Measurements from ENCODE around the gene EPS8L2.
A peak's percentile ranks its signal among the peaks of the same experiment; 100 is the strongest.

EPS8L2 gene

DNA sequence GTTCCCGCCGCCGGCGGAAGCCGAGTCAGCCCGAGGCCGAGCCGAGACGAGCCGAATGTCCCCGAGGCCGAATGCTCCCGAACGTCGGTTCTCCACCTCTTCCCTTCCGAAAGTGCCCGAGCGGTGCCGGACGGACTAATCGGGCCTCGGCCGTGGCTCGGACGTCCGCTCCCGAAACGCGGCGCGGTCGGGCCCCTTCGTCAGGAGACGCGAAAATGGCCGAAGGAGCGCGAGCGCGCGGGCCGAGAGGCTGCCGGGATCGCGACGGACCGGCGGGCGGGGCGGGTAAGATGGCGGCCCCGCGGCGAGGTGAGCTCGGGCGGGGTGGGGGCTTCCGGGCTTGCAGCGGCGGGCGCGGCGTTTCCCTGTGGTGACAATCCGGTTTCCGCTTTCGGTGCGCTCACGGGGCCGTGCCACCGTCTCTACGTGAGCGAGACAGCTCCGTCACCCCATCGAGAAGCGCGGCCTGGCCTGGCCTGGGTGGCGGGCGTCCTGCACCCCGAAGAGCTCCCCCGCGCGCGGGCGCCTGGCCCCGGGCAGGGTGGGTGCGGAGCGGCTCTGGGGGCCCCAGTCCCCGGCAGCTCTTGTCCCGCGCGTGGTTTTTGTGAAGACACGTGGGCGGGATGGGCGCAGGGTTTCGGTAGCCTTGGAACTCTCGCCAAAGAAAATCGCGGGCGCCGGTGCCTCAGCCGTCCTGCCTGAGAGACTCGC lies 10.3 kb upstream of the EPS8L2 start, which contains the start of gene TMEM80:
TSS of gene TMEM80 (plus strand) at position 279 of the 711 bp plus-strand sequence. CDS start at position 291, 12 bp downstream.
- peak; percentile 66 for DNase-seq (ENCODE audit: low read depth, low spot score)
- ChIA-PET POLR2A (interaction anchor here (0.7 to 1.5 kb wide), 6 partner anchors 9 to 124 kb away, joined by 3 to 9 read pairs (median 3); partner anchors contain the start of genes EPS8L2 and PNPLA2), CTCF (interaction anchor here (0.8 to 17.1 kb wide), 5 partner anchors 14 to 186 kb away, joined by 3 to 198 read pairs (median 3); no protein-coding TSS in a partner anchor)
- peak within 1 kb of the TSS; percentile 85 for H3K4me3 ChIP-seq (ENCODE audit: low read depth, low read length)
- TF ChIP-seq, protein P1, sequence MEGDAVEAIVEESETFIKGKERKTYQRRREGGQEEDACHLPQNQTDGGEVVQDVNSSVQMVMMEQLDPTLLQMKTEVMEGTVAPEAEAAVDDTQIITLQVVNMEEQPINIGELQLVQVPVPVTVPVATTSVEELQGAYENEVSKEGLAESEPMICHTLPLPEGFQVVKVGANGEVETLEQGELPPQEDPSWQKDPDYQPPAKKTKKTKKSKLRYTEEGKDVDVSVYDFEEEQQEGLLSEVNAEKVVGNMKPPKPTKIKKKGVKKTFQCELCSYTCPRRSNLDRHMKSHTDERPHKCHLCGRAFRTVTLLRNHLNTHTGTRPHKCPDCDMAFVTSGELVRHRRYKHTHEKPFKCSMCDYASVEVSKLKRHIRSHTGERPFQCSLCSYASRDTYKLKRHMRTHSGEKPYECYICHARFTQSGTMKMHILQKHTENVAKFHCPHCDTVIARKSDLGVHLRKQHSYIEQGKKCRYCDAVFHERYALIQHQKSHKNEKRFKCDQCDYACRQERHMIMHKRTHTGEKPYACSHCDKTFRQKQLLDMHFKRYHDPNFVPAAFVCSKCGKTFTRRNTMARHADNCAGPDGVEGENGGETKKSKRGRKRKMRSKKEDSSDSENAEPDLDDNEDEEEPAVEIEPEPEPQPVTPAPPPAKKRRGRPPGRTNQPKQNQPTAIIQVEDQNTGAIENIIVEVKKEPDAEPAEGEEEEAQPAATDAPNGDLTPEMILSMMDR (IDR thresholded peaks at IDR 0.05; ENCODE audit: insufficient read depth, low read length, missing control alignments), result no peak

DNA sequence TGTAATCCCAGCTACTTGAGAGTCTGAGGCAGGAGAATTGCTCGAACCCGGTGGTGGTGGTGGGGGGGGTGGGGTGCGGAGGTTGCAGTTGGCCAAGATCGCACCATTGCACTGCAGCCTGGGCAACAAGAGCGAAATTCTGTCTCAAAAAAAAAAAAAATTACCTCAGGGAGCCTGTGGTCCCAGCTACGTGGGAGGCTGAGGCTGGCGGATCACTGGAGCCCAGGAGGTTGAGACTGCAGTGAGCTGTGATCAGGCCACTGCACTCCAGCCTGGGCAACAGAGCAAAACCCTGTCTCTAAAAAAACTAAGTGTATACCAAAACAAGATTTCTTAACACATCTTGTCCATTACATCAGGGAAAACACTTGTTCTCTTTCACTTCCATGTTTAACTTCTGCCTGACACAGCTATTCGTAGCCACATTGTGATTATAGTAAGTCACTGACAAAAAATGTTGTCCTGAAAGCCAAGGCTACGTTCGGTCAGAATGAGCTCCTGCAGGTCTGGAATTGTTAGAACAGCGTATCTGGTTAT lies 9.0 kb upstream of the EPS8L2 start:
- no peak overlapping the region for H3K4me3 ChIP-seq (ENCODE audit: low read depth, low read length)
- peak; percentile 53 for DNase-seq (ENCODE audit: low read depth, low spot score)
- ChIA-PET CTCF (interaction anchor here (1.0 to 17.1 kb wide), 6 partner anchors 9 to 35 kb away, joined by 3 to 198 read pairs (median 3); partner anchors contain the start of gene EPS8L2), POLR2A (interaction anchor here (0.7 to 1.6 kb wide), 5 partner anchors 9 to 121 kb away, joined by 3 to 5 read pairs (median 4); partner anchors contain the start of genes PHRF1 and TALDO1)
- TF ChIP-seq, protein P1 (IDR thresholded peaks at IDR 0.05; ENCODE audit: insufficient read depth, low read length, missing control alignments), result no peak

DNA sequence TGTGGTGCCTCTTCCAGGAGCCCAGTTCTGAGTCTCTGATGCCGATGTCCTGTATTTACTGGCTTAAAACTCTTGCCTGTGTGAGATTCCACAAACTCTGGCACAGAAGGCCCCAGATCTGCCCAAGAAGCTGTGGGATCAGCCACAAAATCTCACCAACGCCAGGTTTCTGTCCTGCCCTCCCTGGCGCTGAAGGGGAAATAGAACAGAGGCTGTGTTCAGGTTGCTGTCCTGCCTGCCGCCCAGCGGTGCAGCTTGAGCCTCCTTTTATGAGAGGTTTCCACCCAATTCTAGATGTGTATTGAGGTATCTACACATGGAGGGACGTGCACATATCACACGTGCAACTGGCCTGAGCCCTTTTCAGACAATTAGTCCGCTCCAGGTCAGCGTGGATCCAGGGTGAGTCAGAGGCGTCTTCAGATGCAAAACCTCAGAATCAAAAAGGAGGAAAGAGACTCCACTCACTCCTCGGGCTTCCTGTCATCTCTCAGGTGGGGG lies 8.2 kb upstream of the EPS8L2 start:
- ChIA-PET CTCF (interaction anchor here (1.0 to 17.1 kb wide), 5 partner anchors 9 to 36 kb away, joined by 3 to 198 read pairs (median 3); partner anchors contain the start of gene EPS8L2), POLR2A (interaction anchor here (0.9 to 1.6 kb wide), 4 partner anchors 9 to 122 kb away, joined by 3 to 5 read pairs (median 4); partner anchors contain the start of genes PHRF1 and TALDO1)
- no peak for DNase-seq (ENCODE audit: low read depth, low spot score)
- H3K4me3 ChIP-seq (ENCODE audit: low read depth, low read length), result no peak overlapping the region
- TF ChIP-seq, protein P1 (IDR thresholded peaks at IDR 0.05; ENCODE audit: insufficient read depth, low read length, missing control alignments), result no peak

DNA sequence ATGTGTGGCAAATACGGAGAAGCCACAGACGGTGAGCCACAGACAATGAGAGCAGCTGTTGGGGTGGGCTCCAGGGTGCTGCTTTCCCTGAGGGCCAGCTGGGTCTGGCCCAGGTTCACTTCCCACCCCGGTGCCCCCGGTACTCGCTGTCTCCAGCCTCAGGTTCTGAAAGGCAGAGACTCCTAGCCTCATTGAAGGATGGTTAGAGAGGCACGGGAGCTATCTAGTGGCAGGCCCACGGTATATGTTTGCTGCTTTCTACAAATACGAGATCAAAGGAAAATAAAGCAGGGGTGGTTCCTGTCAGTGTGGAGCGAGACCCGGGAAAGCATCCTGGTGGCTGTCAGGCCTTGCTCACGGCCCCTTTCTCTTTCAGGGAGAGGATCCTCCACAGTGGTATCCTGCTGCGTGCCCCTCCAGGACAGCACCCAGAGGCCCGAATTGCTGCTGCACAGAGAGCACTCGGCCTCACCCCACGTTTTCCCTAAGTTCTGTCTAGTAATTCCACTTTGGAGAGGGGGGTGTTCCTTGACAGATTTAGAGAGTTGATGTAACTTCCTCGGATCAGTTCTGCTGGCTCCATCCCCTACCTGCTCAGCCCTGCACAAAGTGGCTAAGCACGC lies 7.4 kb upstream of the EPS8L2 start:
- TF ChIP-seq, protein P1 (IDR thresholded peaks at IDR 0.05; ENCODE audit: insufficient read depth, low read length, missing control alignments), result no peak
- H3K4me3 ChIP-seq (ENCODE audit: low read depth, low read length), result no peak overlapping the region
- no peak for DNase-seq (ENCODE audit: low read depth, low spot score)
- POLR2A ChIA-PET, result no interaction called here
- CTCF ChIA-PET, result interaction anchor here (0.7 to 17.1 kb wide), 3 partner anchors 8 to 35 kb away, joined by 3 to 198 read pairs (median 17); partner anchors contain the start of gene EPS8L2

DNA sequence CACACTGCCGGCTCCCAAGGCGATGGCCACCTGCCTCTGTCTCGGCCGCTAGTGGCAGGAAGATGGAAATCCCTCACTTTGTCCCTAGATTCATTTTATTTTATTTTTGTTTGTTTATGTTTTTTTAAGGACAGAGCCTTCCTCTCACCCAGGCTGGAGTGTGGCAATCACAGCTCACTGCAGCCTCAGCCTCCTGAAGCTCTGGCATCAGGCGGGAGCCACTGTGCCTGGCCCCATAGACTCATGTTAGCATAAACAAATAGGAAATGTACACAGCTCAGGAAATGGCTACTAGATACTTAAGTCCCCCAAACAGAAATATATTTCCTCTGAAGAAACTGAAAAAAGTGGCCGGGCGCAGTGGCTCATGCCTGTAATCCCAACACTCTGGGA lies 6.9 kb upstream of the EPS8L2 start:
- no peak overlapping the region for H3K4me3 ChIP-seq (ENCODE audit: low read depth, low read length)
- TF ChIP-seq, protein P1 (IDR thresholded peaks at IDR 0.05; ENCODE audit: insufficient read depth, low read length, missing control alignments), result no peak
- DNase-seq (ENCODE audit: low read depth, low spot score), result no peak
- CTCF ChIA-PET, result interaction anchor here (0.7 to 17.1 kb wide), 5 partner anchors 25 to 144 kb away, joined by 3 to 198 read pairs (median 3); no protein-coding TSS in a partner anchor
- POLR2A ChIA-PET, result no interaction called here
